CD4-positive, alpha-beta memory T cell (primary cell): ENCODE results near the gene RGS9. TPM values are rescaled to one million over a fixed set of nuclear protein-coding genes. Genes with fewer than 3 reads are reported as not detected.
A peak's percentile ranks its signal among the peaks of the same experiment; 100 is the strongest.

Experiments used
- CTCF ChIA-PET: fragments of 350-600 bp; sonication (Branson Sonifier 250); formaldehyde crosslinking; loops from one replicate; lab custom pipeline; 2021; ENCODE audit warnings: inconsistent platforms; ENCODE audit not compliant: partially characterized antibody; lab: Charles Lee
- POLR2A ChIA-PET: fragments of 350-600 bp; sonication (Branson Sonifier 250); formaldehyde crosslinking; loops from one replicate; lab custom pipeline; 2021; ENCODE audit not compliant: partially characterized antibody; lab: Charles Lee
- DNase-seq, 5 donors: peaks; one replicate each; pipeline versions ENCODE4 v3.0.0 to v3.0.0-alpha.2; 2020 to 2022; ENCODE audit warnings: mixed read lengths in 1 of 5
- H3K27ac ChIP-seq: one replicate; pipeline ENCODE4 v1.7.0; 2013; ENCODE audit warnings: low read depth, low read length
- H3K27me3 ChIP-seq: 2 replicates; pipeline ENCODE4 v1.7.0; 2013; ENCODE audit warnings: mild to moderate bottlenecking, low read length, moderate library complexity; ENCODE audit not compliant: insufficient read depth
- H3K36me3 ChIP-seq: 2 replicates; pipeline ENCODE4 v1.7.0; 2013; ENCODE audit warnings: mild to moderate bottlenecking, low read length, moderate library complexity; ENCODE audit not compliant: insufficient read depth
- H3K4me1 ChIP-seq: 2 replicates; pipeline ENCODE4 v1.7.0; 2013; ENCODE audit warnings: mild to moderate bottlenecking, low read length, moderate library complexity; ENCODE audit not compliant: insufficient read depth
- H3K4me3 ChIP-seq, 2 donors: one replicate each; pipeline ENCODE4 v1.7.0; 2013; ENCODE audit warnings: low read length in 2 of 2, mild to moderate bottlenecking in 1 of 2
- H3K9me3 ChIP-seq, 2 donors: one replicate each; pipeline ENCODE4 v1.7.0; 2013; ENCODE audit warnings: low read length in 2 of 2, control low read depth in 1 of 2; ENCODE audit not compliant: control insufficient read depth in 1 of 2
- H3K27ac Mint-ChIP-seq, 7 donors: one replicate each; pipeline ENCODE4 v1.8.0; 2020 to 2021; ENCODE audit warnings: mixed read lengths in 7 of 7, mild to moderate bottlenecking in 6 of 7, inconsistent platforms in 3 of 7, moderate library complexity in 3 of 7
- H3K27me3 Mint-ChIP-seq, 2 donors: one replicate each; pipeline ENCODE4 v1.8.0; 2020 to 2021; ENCODE audit warnings: mixed read lengths in 2 of 2
- H3K36me3 Mint-ChIP-seq, 2 donors: one replicate each; pipeline ENCODE4 v1.8.0; 2020 to 2021; ENCODE audit warnings: mixed read lengths in 2 of 2, inconsistent platforms in 1 of 2, mild to moderate bottlenecking in 1 of 2
- H3K4me1 Mint-ChIP-seq, 4 donors: one replicate each; pipeline ENCODE4 v1.8.0; 2020 to 2021; ENCODE audit warnings: mixed read lengths in 4 of 4, mild to moderate bottlenecking in 1 of 4
- H3K4me3 Mint-ChIP-seq, 8 donors: one replicate each; pipeline ENCODE4 v1.8.0; 2020 to 2021; ENCODE audit warnings: mixed read lengths in 8 of 8, mild to moderate bottlenecking in 7 of 8, moderate library complexity in 6 of 8, inconsistent platforms in 3 of 8
- H3K9me3 Mint-ChIP-seq, 8 donors: one replicate each; pipeline ENCODE4 v1.8.0; 2020 to 2021; ENCODE audit warnings: mixed read lengths in 8 of 8, mild to moderate bottlenecking in 5 of 8, inconsistent platforms in 3 of 8, moderate library complexity in 1 of 8
- intact Hi-C: fragments of 100-400 bp; cut with micrococcal nuclease; formaldehyde crosslinking; loops from one replicate; pipeline ENCODE4 v1.15.1; 2023
- polyA plus RNA-seq, 2 donors: library from polyadenylated mRNA; unstranded; fragments of 300-500 nt; fragmentation: Illumina TruSeq; gene quantifications; one replicate each; pipeline ENCODE4 v1.2.3, GENCODE V29; 2021
- total RNA-seq, 2 experiments: library from RNA; stranded (reverse); gene quantifications; one replicate each; pipeline ENCODE4 v1.2.3, GENCODE V29; 2021

Gene RGS9
- total and polyA plus RNA-seq, 4 experiments from 2014 or later = 0.67 to 2.7 (median 1.2) TPM

DNA sequence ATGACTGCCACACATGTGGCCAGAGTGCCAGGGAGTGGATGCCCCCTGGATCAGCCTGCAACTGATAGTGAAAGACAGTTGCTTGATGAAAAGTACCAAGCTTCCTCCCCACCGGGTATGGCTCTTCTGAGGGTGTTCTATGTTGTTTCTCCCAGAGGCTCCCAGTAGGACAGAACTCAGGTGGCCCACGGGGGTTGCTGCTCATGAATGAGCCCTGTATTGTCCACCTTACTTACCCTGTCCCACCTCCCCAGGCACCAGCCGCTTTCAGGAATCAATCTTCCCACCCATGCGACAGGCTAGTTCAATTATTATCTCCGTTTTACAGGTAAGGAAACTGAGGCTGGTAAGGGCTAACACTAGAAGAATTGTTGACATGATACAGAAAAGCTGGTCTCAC is 34.9 kb upstream of the RGS9 start:
- H3K27ac Mint-ChIP-seq = no peak overlapping the region
- CTCF ChIA-PET = interaction anchor here (1.1 to 4.7 kb wide), 3 partner anchors 35 to 140 kb away, joined by 3 to 35 read pairs (median 4); partner anchors contain the start of gene RGS9
- intact Hi-C loops = no loop called here

DNA sequence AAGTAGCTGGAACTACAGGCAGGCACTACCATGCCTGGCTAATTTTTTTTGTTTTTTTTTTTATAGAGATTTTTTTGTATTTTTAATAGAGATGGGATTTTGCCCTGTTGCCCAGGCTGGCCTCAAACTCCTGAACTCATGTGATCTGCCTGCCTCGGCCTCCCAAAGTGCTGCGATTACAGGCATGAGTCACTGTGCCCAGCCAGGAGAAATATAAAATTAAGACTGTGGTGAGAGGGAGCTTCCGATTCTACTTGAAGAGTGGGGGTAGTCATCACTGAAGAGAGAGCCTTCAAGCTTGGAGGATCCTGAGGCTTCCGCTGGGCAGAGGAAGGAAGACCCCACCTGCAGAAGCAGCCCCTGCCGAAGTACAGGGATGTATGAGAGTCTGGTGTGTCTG is 34.4 kb upstream of the RGS9 start:
- H3K27ac ChIP-seq = no peak overlapping the region
- POLR2A ChIA-PET = interaction anchor here (4.9 kb wide), 1 partner anchor 128 kb away, joined by 23 read pairs; no protein-coding TSS in a partner anchor
- DNase-seq = no peak
- no peaks in the 10 kb centered on the region for H3K27me3 ChIP-seq
- no peaks in the 10 kb centered on the region for H3K9me3 ChIP-seq
- H3K27me3 Mint-ChIP-seq = peaks cover 0 to 2% of the 10 kb centered on the region in 2 donors
- H3K4me3 ChIP-seq = no peak overlapping the region
- peaks cover 0 to 3% of the 10 kb centered on the region in 2 donors for H3K36me3 Mint-ChIP-seq
- H3K4me1 Mint-ChIP-seq = peaks cover 7 to 19% (median 13%) of the 10 kb centered on the region in 4 donors
- CTCF ChIA-PET = interaction anchor here (1.1 to 4.7 kb wide), 3 partner anchors 35 to 141 kb away, joined by 3 to 35 read pairs (median 4); partner anchors contain the start of gene RGS9
- peak overlapping the region in 2 of 7 donors; percentile 2 to 25 for H3K27ac Mint-ChIP-seq
- intact Hi-C loops = no loop called here
- H3K4me3 Mint-ChIP-seq = no peak overlapping the region
- H3K9me3 Mint-ChIP-seq = peaks cover 0 to 1% (median 0%) of the 10 kb centered on the region in 8 donors
- H3K36me3 ChIP-seq = no peaks in the 10 kb centered on the region
- H3K4me1 ChIP-seq = peaks cover 21% of the 10 kb centered on the region

More for the DNA sequence above, 34.9 kb upstream of the RGS9 start:
- H3K36me3 ChIP-seq = no peaks in the 10 kb centered on the region
- H3K27me3 ChIP-seq = no peaks in the 10 kb centered on the region
- peaks cover 0 to 3% of the 10 kb centered on the region in 2 donors for H3K36me3 Mint-ChIP-seq
- no peak overlapping the region for H3K4me3 ChIP-seq
- no peaks in the 10 kb centered on the region for H3K9me3 ChIP-seq
- H3K4me1 Mint-ChIP-seq = peaks cover 8 to 23% (median 15%) of the 10 kb centered on the region in 4 donors
- peak overlapping the region in 1 of 8 donors; percentile 20 for H3K4me3 Mint-ChIP-seq
- POLR2A ChIA-PET = interaction anchor here (4.9 kb wide), 1 partner anchor 127 kb away, joined by 23 read pairs; no protein-coding TSS in a partner anchor
- DNase-seq = no peak
- H3K9me3 Mint-ChIP-seq = peaks cover 0 to 1% (median 0%) of the 10 kb centered on the region in 8 donors
- peaks cover 21% of the 10 kb centered on the region for H3K4me1 ChIP-seq
- H3K27ac ChIP-seq = no peak overlapping the region
- H3K27me3 Mint-ChIP-seq = peaks cover 0 to 1% of the 10 kb centered on the region in 2 donors

DNA sequence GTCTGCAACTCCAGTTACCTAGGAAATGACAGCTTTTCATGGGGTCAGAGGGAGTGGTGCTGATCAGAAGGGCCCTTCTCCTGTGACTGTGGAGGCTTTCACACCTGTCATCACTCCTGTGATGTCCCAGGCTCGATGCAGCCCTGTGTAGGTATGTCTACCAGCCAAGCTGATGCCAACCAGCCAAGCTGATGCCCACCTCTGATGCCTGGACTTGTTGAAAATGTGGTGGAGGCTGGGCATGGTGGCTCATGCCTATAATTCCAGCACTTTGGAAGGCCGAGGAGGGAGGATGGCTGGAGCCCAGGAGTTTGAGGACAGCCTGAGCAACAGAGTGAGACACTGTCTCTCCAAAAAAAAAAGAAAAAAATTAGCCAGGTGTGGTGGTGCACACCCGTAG is 33.7 kb upstream of the RGS9 start:
- no peaks in the 10 kb centered on the region for H3K27me3 ChIP-seq
- Mint-ChIP-seq H3K27me3 (peaks cover 0 to 4% of the 10 kb centered on the region in 2 donors), H3K36me3 (peaks cover 0 to 3% of the 10 kb centered on the region in 2 donors), H3K9me3 (peaks cover 0 to 1% (median 0%) of the 10 kb centered on the region in 8 donors), H3K4me1 (peaks cover 7 to 19% (median 13%) of the 10 kb centered on the region in 4 donors), H3K27ac (no peak overlapping the region), H3K4me3 (no peak overlapping the region)
- peaks cover 21% of the 10 kb centered on the region for H3K4me1 ChIP-seq
- no peaks in the 10 kb centered on the region for H3K9me3 ChIP-seq
- intact Hi-C loops = no loop called here
- H3K36me3 ChIP-seq = no peaks in the 10 kb centered on the region
- ChIA-PET CTCF (interaction anchor here (0.8 to 1.9 kb wide), 2 partner anchors 95 to 142 kb away, joined by 3 to 4 read pairs; no protein-coding TSS in a partner anchor), POLR2A (interaction anchor here (4.9 kb wide), 1 partner anchor 128 kb away, joined by 23 read pairs; no protein-coding TSS in a partner anchor)
- no peak overlapping the region for H3K27ac ChIP-seq
- no peak for DNase-seq
- no peak overlapping the region for H3K4me3 ChIP-seq

DNA sequence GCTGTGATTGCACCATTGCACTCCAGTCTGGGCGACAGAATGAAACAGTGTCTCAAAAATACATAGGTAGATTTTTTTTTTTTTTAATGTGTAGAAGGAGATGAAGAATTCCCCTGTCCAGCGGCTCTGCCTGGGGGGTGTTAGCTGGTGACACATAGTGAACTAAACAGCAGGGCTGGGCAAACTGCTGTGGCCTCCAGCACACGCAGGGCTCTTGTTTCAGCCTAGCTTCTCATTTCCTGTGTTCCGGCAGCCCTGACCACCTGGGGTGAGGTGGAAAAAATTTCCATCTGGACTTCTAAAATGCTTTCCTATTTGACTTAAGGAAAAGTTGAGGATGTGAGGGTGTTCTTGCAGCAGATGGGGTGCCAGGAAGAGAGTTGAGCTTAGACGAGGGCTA is 33.3 kb upstream of the RGS9 start:
- peaks cover 7 to 19% (median 13%) of the 10 kb centered on the region in 4 donors for H3K4me1 Mint-ChIP-seq
- H3K4me3 Mint-ChIP-seq = peak overlapping the region in 1 of 8 donors; percentile 15
- no peak for DNase-seq
- intact Hi-C loops = no loop called here
- ChIA-PET POLR2A (interaction anchor here (1.7 kb wide), 1 partner anchor 19 kb away, joined by 4 read pairs; no protein-coding TSS in a partner anchor), CTCF (interaction anchor here (0.8 to 2.1 kb wide), 3 partner anchors 33 to 142 kb away, joined by 3 to 8 read pairs (median 4); partner anchors contain the start of gene RGS9)
- no peaks in the 10 kb centered on the region for H3K36me3 ChIP-seq
- H3K9me3 ChIP-seq = no peaks in the 10 kb centered on the region
- H3K27me3 ChIP-seq = no peaks in the 10 kb centered on the region
- H3K4me3 ChIP-seq = no peak overlapping the region
- peaks cover 21% of the 10 kb centered on the region for H3K4me1 ChIP-seq
- peak overlapping the region in 2 of 7 donors; percentile 9 to 48 for H3K27ac Mint-ChIP-seq
- H3K36me3 Mint-ChIP-seq = peaks cover 0 to 3% of the 10 kb centered on the region in 2 donors
- H3K27me3 Mint-ChIP-seq = peaks cover under 1 to 4% of the 10 kb centered on the region in 2 donors
- H3K9me3 Mint-ChIP-seq = peaks cover 0 to 1% (median 0%) of the 10 kb centered on the region in 8 donors
- no peak overlapping the region for H3K27ac ChIP-seq

DNA sequence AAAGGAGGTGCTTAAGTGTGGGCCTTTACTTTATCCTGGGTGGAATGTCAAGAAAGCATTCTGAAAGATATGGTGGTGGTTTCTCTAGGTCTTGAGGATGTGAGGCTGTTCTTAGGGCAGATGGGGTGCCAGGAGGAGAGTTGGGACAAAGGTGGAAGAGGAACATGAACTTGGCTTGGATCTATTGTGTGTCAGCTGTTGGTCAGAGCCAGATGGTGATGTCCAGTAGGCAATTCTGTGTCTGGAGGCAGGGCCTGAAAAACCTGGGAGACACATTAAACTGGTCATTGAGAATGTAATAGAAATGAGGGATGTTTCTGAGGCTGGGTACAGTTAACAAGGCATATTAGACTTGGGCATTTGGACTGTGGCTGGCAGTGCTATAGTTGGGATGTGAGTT is 32.6 kb upstream of the RGS9 start:
- peaks cover 1 to 4% of the 10 kb centered on the region in 2 donors for H3K27me3 Mint-ChIP-seq
- DNase-seq = no peak
- peak overlapping the region in 1 of 8 donors; percentile 11 for H3K4me3 Mint-ChIP-seq
- H3K27me3 ChIP-seq = no peaks in the 10 kb centered on the region
- POLR2A ChIA-PET = interaction anchor here (1.7 kb wide), 1 partner anchor 18 kb away, joined by 4 read pairs; no protein-coding TSS in a partner anchor
- H3K4me3 ChIP-seq = no peak overlapping the region
- H3K27ac Mint-ChIP-seq = peak overlapping the region in 1 of 7 donors; percentile 48
- H3K9me3 ChIP-seq = no peaks in the 10 kb centered on the region
- H3K27ac ChIP-seq = no peak overlapping the region
- peaks cover 0 to 3% (median 0%) of the 10 kb centered on the region in 8 donors for H3K9me3 Mint-ChIP-seq
- peaks cover 0 to 3% of the 10 kb centered on the region in 2 donors for H3K36me3 Mint-ChIP-seq
- no peaks in the 10 kb centered on the region for H3K36me3 ChIP-seq
- peaks cover 6 to 14% (median 10%) of the 10 kb centered on the region in 4 donors for H3K4me1 Mint-ChIP-seq
- peaks cover 15% of the 10 kb centered on the region for H3K4me1 ChIP-seq
- intact Hi-C loops = no loop called here
- CTCF ChIA-PET = interaction anchor here (2.1 kb wide), 1 partner anchor 32 kb away, joined by 8 read pairs; the partner anchor contains the start of gene RGS9

DNA sequence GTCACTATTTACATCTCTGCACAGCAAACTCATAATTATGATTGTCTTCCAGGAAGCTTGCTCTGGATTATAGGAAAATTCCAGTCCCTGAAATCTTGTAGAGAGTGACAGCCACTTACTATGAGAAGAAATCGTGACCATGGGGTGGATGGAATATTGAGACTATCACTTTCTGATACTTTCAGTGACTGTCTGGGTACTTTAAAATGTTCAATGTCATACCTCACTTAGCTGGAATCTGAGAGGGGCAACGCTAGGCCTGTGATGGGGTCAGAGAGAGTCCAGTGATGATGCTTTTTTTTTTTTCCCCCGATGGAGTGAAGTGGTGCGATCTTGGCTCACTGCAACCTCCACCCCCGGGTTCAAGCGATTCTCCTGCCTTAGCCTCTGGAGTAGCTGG is 32.2 kb upstream of the RGS9 start:
- DNase-seq = no peak
- no peaks in the 10 kb centered on the region for H3K9me3 ChIP-seq
- H3K36me3 ChIP-seq = no peaks in the 10 kb centered on the region
- H3K4me3 ChIP-seq = no peak overlapping the region
- Mint-ChIP-seq H3K4me3 (peak overlapping the region in 1 of 8 donors; percentile 11), H3K27ac (no peak overlapping the region), H3K27me3 (peaks cover 1 to 4% of the 10 kb centered on the region in 2 donors), H3K4me1 (peaks cover 3 to 10% (median 6%) of the 10 kb centered on the region in 4 donors), H3K9me3 (peaks cover 0 to 3% (median 0%) of the 10 kb centered on the region in 8 donors), H3K36me3 (peaks cover 0 to 3% of the 10 kb centered on the region in 2 donors)
- H3K4me1 ChIP-seq = peaks cover 11% of the 10 kb centered on the region
- no peaks in the 10 kb centered on the region for H3K27me3 ChIP-seq
- ChIA-PET POLR2A (interaction anchor here (1.7 kb wide), 1 partner anchor 18 kb away, joined by 4 read pairs; no protein-coding TSS in a partner anchor), CTCF (interaction anchor here (2.1 kb wide), 1 partner anchor 32 kb away, joined by 8 read pairs; the partner anchor contains the start of gene RGS9)
- no peak overlapping the region for H3K27ac ChIP-seq
- intact Hi-C loops = no loop called here

DNA sequence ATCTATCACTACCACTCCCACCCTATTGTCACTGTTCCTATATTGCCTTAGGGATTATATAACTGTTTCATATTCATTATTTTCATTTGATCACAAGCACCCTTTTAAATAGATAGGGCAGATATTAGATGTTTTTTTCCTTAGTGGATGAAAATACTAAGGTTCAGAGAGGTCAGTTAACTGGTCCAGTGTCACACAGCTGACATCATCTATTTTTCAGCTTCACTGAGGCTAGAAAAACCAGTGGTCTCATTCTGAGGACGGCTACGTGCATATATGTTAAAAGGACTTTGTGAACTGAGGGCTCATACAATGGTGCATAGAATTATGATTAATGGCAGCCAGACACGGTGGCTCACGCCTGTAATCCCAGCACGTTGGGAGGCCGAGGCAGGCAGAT is 29.0 kb upstream of the RGS9 start:
- H3K4me3 Mint-ChIP-seq = no peak overlapping the region

More for the DNA sequence above, 29.0 kb upstream of the RGS9 start:
- POLR2A ChIA-PET = no interaction called here
- H3K4me1 Mint-ChIP-seq = no peaks in the 10 kb centered on the region
- Histone ChIP-seq H3K4me1 (no peaks in the 10 kb centered on the region), H3K4me3 (no peak overlapping the region), H3K9me3 (no peaks in the 10 kb centered on the region), H3K27ac (no peak overlapping the region), H3K36me3 (no peaks in the 10 kb centered on the region), H3K27me3 (no peaks in the 10 kb centered on the region)
- intact Hi-C loops = no loop called here
- CTCF ChIA-PET = no interaction called here
- peaks cover 1 to 4% of the 10 kb centered on the region in 2 donors for H3K27me3 Mint-ChIP-seq
- H3K27ac Mint-ChIP-seq = no peak overlapping the region
- H3K9me3 Mint-ChIP-seq = peaks cover 0 to 3% (median 0%) of the 10 kb centered on the region in 8 donors
- H3K36me3 Mint-ChIP-seq = no peaks in the 10 kb centered on the region
- DNase-seq = no peak
